Right cardiac atrium (tissue), 5 donors: Measurements from ENCODE around the gene RANGRF. TPM values are rescaled to one million over a fixed set of nuclear protein-coding genes. Genes with fewer than 3 reads are reported as not detected.
A peak's percentile ranks its signal among the peaks of the same experiment; 100 is the strongest.

Experiments
- ATAC-seq, 2 donors: fragments of 200-7000 bp; cut with Tn5 transposase; one replicate each; pipeline versions ENCODE4 v1.8.0 to v1.9.1; 2020; ENCODE audit warnings: moderate library complexity in 2 of 2, mild to moderate bottlenecking in 1 of 2
- DNase-seq, 3 donors: peaks; one replicate each; pipeline ENCODE4 v3.0.0-alpha.2; 2020
- H3K27ac ChIP-seq: one replicate; pipeline ENCODE4 v1.5.1; 2013; ENCODE audit warnings: mild to moderate bottlenecking, low read length, control low read depth, moderate library complexity
- H3K27me3 ChIP-seq: one replicate; pipeline ENCODE4 v1.6.1; 2013; ENCODE audit not compliant: control insufficient read depth, insufficient read depth
- H3K4me1 ChIP-seq: one replicate; pipeline ENCODE4 v1.6.1; 2013; ENCODE audit warnings: low read length; ENCODE audit not compliant: control insufficient read depth, insufficient read depth
- H3K4me3 ChIP-seq: one replicate; pipeline ENCODE4 v1.5.1; 2013; ENCODE audit warnings: low read length, control low read depth
- H3K9me3 ChIP-seq: one replicate; pipeline ENCODE4 v1.6.1; 2013; ENCODE audit warnings: low read length; ENCODE audit not compliant: control insufficient read depth
- WGBS: extraction: QIAGEN DNeasy Blood & Tissue Kit; methylation state at CpG from one replicate; pipeline ENCODE4 v1.1.7; 2013; 5-methylcytosine and 5-hydroxymethylcytosine counted together
- intact Hi-C, 4 donors: fragments of 100-400 bp; cut with DNase I; formaldehyde crosslinking; loops; one replicate each; pipeline versions ENCODE4 v1.11.0 to v1.14.0; 2022 to 2023
- polyA plus RNA-seq: library from polyadenylated mRNA; stranded (reverse); fragments of 200-250 nt; gene quantifications from one replicate; pipeline ENCODE4 v1.2.3, GENCODE V29; 2013
- total RNA-seq, 4 donors: library from RNA; stranded (reverse); fragmentation: NEBNext Ultra II Directional; extraction: Animal tissue kit (Norgen Biotek cat#: 25700); gene quantifications; one replicate each; pipeline ENCODE4 v1.2.1, GENCODE V29; 2021
- donor health status: healthy with polysubstance abuse.
- donor health status: DM: no; HTN: yes; CAD: no.
- donor health status: DM: no; HTN: no; CAD: no.
- donor health status: DM: no; HTN: yes; CAD: no; lungs with severe emphysema.
- donor health status: DM: yes; HTN: yes; CAD: no.

Gene RANGRF
- total and polyA plus RNA-seq, 5 donors, result 27.2 to 45.5 (median 32.6) TPM

DNA sequence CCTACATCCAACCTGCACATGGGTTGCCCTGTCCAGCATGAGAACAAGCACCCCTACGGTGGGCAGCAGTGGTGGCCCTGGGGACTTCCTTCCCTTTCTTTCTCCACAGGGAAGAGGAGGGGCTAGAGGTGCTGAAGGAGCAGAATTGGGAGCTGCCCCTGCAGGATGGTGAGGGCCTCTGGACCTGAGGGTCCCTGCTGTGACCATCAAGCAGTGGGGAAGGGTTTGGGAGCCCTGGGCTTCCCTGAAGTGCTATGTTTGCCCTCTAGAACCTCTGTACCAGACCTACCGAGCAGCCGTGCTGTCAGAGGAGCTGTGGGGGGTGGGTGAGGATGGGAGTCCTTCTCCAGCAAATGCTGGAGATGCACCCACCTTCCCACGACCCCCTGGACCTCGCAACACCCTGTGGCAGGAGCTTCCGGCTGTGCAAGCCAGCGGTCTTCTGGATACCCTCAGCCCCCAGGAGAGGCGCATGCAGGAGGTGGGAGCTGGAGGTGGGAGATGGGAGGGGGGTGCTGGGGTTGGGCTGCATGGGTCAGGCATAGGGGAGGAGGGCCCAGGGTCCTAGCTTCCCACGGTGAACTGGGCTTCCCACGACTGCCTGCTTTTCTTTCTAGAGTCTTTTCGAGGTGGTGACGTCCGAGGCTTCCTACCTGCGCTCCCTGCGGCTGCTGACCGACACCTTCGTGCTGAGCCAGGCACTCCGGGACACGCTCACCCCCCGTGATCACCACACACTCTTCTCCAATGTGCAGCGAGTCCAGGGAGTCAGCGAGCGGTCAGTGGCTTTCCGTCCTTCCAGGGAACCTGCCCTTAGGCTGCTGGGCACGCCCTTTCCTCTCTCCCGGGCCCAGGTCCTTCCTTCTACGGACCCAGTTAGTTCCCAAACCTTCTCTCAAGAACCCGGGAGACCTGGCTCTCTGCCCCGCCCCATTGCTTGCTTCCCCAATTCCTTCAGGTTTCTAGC lies 26.6 kb downstream of the RANGRF start:
- 17% methylated on average over 29 of the region's 29 CpGs for WGBS
- ATAC-seq (no peak), DNase-seq (peak in 1 of 3 donors; percentile 38)
- H3K4me1 ChIP-seq, result no peaks in the 10 kb centered on the region
- no peak overlapping the region for H3K27ac ChIP-seq
- no peaks in the 10 kb centered on the region for H3K9me3 ChIP-seq
- H3K4me3 ChIP-seq, result no peak overlapping the region
- no peaks in the 10 kb centered on the region for H3K27me3 ChIP-seq
- intact Hi-C loops, result loop anchor here in 2 of 4 donors (10.0 kb wide), 2 partner anchors 50 to 220 kb away; no protein-coding TSS in a partner anchor

DNA sequence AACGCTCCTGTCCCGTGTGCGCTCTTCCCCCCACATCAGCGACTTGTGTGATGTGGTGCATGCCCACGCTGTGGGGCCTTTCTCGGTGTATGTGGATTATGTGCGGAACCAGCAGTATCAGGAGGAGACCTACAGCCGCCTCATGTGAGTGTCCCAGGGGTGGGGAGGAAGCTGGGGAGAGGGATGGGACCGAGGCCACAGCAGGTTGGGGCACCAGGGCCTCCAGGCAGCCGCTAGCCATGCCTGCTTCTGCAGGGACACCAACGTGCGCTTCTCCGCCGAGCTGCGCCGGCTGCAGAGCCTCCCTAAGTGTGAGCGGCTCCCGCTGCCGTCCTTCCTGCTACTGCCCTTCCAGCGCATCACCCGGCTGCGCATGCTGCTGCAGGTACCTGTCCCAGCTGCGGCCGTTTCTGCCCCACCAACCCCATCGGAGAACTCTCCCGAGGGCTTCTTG lies 27.3 kb downstream of the RANGRF start:
- H3K4me3 ChIP-seq, result no peak overlapping the region
- H3K27ac ChIP-seq, result no peak overlapping the region
- 39% methylated on average over 26 of the region's 26 CpGs for WGBS
- H3K9me3 ChIP-seq, result no peaks in the 10 kb centered on the region
- DNase-seq (peak in 1 of 3 donors; percentile 48), ATAC-seq (no peak)
- intact Hi-C loops, result loop anchor here in 2 of 4 donors (10.0 kb wide), 2 partner anchors 49 to 221 kb away; no protein-coding TSS in a partner anchor
- no peaks in the 10 kb centered on the region for H3K4me1 ChIP-seq
- no peaks in the 10 kb centered on the region for H3K27me3 ChIP-seq

DNA sequence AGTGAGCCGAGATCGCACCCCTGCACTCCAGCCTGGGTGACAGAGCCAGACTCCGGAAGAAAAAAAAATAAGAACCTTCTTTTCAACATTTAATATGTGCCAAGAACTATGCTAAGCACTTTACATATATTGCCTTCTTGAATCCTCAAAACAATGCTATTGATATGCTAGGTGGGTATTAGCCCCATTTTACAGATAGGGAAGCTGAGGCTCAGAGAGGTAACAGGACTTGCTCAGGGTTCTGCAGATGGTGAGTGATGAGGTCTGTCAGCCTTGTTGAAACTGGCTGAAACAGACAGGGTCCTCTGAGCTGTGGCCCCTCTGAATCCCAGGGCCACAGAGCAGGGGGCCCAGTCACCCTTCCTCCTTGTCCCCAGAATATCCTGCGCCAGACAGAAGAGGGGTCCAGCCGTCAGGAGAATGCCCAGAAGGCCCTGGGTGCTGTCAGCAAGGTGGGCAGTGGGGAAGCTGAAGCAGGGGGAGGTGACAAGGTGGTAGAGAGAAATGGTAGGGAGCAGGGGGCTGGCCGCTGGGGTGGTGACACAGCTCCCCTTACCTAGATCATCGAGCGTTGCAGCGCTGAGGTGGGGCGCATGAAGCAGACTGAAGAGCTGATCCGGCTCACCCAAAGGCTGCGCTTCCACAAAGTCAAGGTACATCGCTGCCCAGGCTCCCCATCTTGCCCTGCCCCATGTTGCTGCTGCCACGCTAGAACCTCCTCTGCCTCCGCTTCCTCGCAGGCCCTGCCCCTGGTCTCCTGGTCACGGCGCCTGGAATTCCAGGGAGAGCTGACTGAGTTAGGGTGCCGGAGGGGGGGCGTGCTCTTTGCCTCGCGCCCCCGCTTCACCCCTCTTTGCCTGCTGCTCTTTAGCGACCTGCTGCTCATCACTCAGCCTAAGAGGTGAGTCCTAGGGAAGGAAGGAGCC lies 29.8 kb downstream of the RANGRF start:
- Histone ChIP-seq H3K27me3 (no peaks in the 10 kb centered on the region), H3K27ac (no peak overlapping the region), H3K4me3 (no peak overlapping the region), H3K4me1 (no peaks in the 10 kb centered on the region), H3K9me3 (no peaks in the 10 kb centered on the region)
- WGBS, result 75% methylated on average over 24 of the region's 24 CpGs
- ATAC-seq, result no peak
- DNase-seq, result no peak
- intact Hi-C loops, result loop anchor here in 2 of 4 donors (10.0 kb wide), 2 partner anchors 47 to 223 kb away; no protein-coding TSS in a partner anchor

DNA sequence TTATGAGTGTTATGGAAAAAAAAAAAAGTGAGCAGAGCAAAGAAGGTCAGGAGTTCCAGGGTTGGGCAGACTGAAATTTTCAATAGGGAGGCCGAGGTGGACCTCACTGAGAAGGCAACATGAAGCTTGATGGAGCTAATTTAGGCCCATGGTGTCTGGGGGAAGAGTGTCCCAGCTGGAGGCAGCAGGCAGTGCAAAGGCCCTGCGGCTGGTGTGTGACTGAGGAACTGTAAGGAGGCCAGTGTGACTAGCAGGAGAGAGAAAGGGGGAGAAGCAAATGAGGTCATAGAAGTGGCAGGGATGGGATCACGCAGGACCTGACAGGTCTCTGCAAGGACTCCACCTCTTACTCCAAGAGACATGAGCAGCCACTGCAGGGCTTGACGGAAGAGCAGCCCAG lies 31.8 kb downstream of the RANGRF start:
- WGBS, result 92% methylated on average over 4 of the region's 4 CpGs
- no peaks in the 10 kb centered on the region for H3K27me3 ChIP-seq
- no peak overlapping the region for H3K27ac ChIP-seq
- H3K9me3 ChIP-seq, result no peaks in the 10 kb centered on the region
- ATAC-seq (no peak), DNase-seq (no peak)
- no peaks in the 10 kb centered on the region for H3K4me1 ChIP-seq
- intact Hi-C loops, result no loop called here
- H3K4me3 ChIP-seq, result no peak overlapping the region

DNA sequence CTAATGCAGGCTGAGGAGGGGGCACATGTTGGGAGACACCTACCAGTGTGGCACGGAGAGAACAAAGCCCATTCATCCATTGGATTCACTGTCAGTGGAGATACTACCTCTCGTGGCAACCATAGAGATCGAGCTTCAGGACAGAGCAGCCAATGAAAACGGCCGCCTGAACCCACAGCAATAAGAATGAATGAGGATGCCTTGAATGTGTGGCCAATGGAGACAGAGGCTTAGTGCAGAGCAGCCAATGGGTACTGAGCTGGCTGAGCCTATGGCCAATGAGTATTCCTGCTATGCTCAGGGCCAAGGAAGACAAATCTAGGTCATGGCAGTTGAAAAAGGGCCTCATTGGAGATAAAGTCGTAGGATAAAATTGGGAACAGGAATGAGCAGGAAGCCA lies 32.5 kb downstream of the RANGRF start:
- WGBS, result 71% methylated on average over 6 of the region's 6 CpGs
- no peak for DNase-seq
- Histone ChIP-seq H3K27ac (no peak overlapping the region), H3K27me3 (no peaks in the 10 kb centered on the region), H3K9me3 (no peaks in the 10 kb centered on the region), H3K4me3 (no peak overlapping the region), H3K4me1 (no peaks in the 10 kb centered on the region)
- no peak for ATAC-seq
- intact Hi-C loops, result no loop called here

DNA sequence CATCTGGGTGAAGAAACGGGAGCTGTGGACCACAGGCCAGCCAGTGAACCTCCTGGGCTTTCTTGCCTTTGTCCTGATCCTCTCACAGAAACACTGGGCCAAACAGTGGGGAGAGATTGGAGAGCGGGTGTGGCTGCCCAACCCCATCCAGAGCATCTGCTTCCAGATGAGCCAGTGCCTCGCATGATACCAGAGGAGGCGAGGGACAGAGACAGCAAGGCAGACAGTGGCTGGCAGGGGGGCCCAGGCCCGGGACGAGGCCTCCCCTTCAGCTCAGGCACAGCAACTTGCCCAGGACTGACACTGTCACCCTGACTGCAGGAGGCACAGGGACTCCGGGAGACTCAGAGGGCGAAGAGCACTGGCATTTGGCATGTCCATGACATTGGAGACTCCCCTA lies 33.6 kb downstream of the RANGRF start:
- Histone ChIP-seq H3K27me3 (no peaks in the 10 kb centered on the region), H3K4me1 (no peaks in the 10 kb centered on the region), H3K27ac (no peak overlapping the region), H3K4me3 (no peak overlapping the region), H3K9me3 (no peaks in the 10 kb centered on the region)
- DNase-seq (no peak), ATAC-seq (no peak)
- 80% methylated on average over 8 of the region's 8 CpGs for WGBS
- intact Hi-C loops, result no loop called here

DNA sequence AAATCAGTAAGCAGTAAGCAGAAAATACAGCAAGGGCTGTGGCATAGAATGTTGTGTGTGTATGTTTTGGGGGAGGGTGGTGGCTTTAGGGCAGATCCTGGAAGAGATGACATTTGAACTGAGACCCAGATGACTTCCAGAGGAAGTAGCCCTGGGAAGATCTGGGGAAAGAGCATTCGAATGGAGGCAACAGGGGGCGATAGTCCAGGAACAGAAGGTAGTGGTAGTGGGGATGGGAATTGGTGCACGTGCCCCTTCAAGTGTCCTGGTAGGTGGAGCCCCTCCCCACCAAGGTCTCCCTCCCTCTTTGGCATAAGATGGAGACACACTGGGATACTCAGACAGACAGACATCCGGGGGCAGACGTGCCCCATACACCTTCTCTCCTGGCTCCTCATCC lies 35.7 kb downstream of the RANGRF start:
- no peak overlapping the region for H3K4me3 ChIP-seq
- WGBS, result 70% methylated on average over 5 of the region's 5 CpGs
- H3K4me1 ChIP-seq, result no peaks in the 10 kb centered on the region
- ATAC-seq (no peak), DNase-seq (no peak)
- intact Hi-C loops, result no loop called here
- H3K27ac ChIP-seq, result no peak overlapping the region
- H3K27me3 ChIP-seq, result no peaks in the 10 kb centered on the region
- no peaks in the 10 kb centered on the region for H3K9me3 ChIP-seq

DNA sequence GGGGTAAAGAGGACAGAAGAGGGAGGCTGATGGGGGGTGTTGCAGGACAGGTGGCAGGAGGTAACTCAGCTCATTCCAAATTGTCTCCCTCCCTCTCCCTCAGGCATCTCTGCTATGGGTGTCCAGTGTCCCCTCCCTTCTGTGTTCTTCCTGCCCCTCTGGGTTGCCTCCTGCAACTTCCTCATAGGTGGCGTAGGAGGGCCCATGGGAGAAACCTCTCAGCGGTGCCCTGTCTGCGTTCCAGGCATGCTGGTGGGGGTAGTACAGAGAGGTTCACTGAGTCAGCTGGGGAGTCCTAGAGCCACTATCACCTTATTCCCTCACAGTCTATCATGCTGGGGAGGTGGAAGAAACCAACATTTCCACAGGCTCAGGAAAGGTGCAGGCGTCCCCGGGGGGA lies 36.5 kb downstream of the RANGRF start:
- no peak overlapping the region for H3K27ac ChIP-seq
- H3K4me3 ChIP-seq, result no peak overlapping the region
- intact Hi-C loops, result no loop called here
- H3K9me3 ChIP-seq, result no peaks in the 10 kb centered on the region
- H3K27me3 ChIP-seq, result no peaks in the 10 kb centered on the region
- no peak for DNase-seq
- no peak for ATAC-seq
- no peaks in the 10 kb centered on the region for H3K4me1 ChIP-seq
- 64% methylated on average over 5 of the region's 5 CpGs for WGBS

DNA sequence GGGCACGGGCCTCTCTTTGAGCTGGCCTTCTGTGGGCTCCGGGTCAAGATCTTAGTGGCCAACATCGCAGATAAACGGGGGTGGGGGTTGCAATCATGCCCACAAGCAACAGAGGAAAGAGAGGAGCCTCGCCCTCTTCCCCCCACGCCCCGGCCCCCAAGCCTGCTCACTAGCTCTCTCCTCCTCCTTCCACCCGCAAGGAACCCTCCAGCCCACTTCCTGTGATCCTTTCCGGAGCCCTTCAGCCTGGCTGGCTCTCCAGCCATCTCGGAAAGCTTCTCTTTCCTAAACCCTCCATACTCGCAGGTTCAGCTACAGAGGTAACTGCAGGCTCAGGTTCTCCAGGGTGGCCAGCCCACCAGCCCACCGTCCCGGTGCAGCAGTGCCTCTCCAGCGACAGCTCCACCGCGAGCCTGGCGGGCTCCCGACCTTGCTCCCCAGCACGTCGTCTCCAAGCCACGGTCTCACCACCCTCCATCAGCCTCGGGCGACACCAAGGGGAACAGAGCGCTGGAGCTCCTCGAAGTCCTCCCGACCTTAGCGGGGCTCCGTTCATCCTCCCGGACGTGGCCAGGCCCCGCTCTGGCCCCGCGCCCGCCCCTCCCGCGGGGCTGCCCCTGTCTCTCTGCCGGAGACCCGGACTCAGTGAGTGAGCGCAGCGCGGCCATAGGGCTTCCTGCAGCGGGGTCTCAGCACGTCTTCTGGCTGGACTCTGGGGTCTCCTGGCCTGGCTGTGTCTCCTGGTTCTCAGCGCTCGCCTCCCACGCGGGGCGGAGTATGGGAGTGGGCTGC lies 38.2 kb downstream of the RANGRF start:
- no peaks in the 10 kb centered on the region for H3K27me3 ChIP-seq
- peak overlapping the region; percentile 58 for H3K4me3 ChIP-seq
- DNase-seq (peak; percentile 54 to 81 (median 79)), ATAC-seq (peak; percentile 78 to 84)
- H3K4me1 ChIP-seq, result no peaks in the 10 kb centered on the region
- peak overlapping the region; percentile 53 for H3K27ac ChIP-seq
- no peaks in the 10 kb centered on the region for H3K9me3 ChIP-seq
- 3% methylated on average over 48 of the region's 48 CpGs for WGBS
- intact Hi-C loops, result no loop called here

DNA sequence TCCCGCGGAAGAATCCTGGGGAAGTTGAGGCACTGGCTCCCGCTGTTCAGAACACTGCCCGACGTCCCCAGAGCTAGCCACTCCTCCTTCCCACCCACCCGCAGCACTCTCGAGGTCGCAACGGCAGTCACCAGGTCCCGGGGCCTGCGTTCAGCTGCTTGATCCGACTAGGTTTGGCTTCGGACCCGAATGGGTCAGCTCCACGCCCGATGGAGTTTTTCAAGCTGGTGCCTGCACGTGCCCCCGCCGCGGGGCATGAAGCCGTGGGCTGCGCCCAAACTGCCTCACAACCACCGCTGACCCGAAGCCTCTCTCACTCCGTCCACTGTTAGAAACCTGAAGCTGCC lies 38.8 kb downstream of the RANGRF start:
- Histone ChIP-seq H3K27me3 (no peaks in the 10 kb centered on the region), H3K4me3 (peak overlapping the region; percentile 58), H3K9me3 (no peaks in the 10 kb centered on the region), H3K27ac (no peak overlapping the region), H3K4me1 (no peaks in the 10 kb centered on the region)
- peak in 2 of 3 donors; percentile 64 to 67 for DNase-seq
- 14% methylated on average over 25 of the region's 25 CpGs for WGBS
- intact Hi-C loops, result no loop called here
- ATAC-seq, result peak; percentile 18 to 40
